Rectal smooth muscle tissue (tissue), 1 donor: ENCODE results near the gene ADGRL3.

Experiments
- H3K27ac ChIP-seq: one replicate; pipeline ENCODE4 v1.7.0; 2013; ENCODE audit warnings: low read depth, low read length, inconsistent platforms
- H3K27me3 ChIP-seq: one replicate; pipeline ENCODE4 v1.7.0; 2013; ENCODE audit warnings: low read length; ENCODE audit not compliant: control insufficient read depth, insufficient read depth
- H3K36me3 ChIP-seq: one replicate; pipeline ENCODE4 v1.7.0; 2013; ENCODE audit warnings: low read length; ENCODE audit not compliant: control insufficient read depth, insufficient read depth
- H3K4me1 ChIP-seq: one replicate; pipeline ENCODE4 v1.7.0; 2013; ENCODE audit warnings: low read length; ENCODE audit not compliant: control insufficient read depth, insufficient read depth
- H3K4me3 ChIP-seq: one replicate; pipeline ENCODE4 v1.7.0; 2013; ENCODE audit warnings: low read length
- H3K9ac ChIP-seq: one replicate; pipeline ENCODE4 v1.7.0; 2013; ENCODE audit warnings: low read length

Gene ADGRL3

DNA sequence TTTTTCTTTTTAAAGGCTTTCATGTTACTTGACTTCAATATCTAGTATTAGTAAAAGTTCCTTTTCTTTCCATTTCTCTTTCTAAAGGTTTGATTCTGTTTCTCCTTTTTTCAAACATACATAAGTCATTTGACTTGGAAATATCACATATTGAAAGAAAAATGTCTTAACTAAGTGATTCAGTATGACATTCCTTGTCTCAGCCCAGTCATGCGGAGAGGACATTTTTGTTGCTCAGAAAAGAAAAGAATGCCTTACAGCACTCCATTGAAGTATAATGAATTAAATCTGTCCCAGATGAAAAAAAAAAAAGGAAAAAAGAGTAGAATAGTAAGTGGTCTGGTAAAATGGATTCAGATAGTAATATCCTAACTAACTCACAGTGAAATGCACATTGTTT lies 466.1 kb downstream of the ADGRL3 start:
- H3K4me3 ChIP-seq, result no peak overlapping the region
- no peaks in the 10 kb centered on the region for H3K4me1 ChIP-seq
- H3K27ac ChIP-seq, result no peak overlapping the region
- H3K27me3 ChIP-seq, result no peaks in the 10 kb centered on the region
- H3K9ac ChIP-seq, result no peak overlapping the region
- H3K36me3 ChIP-seq, result no peaks in the 10 kb centered on the region

DNA sequence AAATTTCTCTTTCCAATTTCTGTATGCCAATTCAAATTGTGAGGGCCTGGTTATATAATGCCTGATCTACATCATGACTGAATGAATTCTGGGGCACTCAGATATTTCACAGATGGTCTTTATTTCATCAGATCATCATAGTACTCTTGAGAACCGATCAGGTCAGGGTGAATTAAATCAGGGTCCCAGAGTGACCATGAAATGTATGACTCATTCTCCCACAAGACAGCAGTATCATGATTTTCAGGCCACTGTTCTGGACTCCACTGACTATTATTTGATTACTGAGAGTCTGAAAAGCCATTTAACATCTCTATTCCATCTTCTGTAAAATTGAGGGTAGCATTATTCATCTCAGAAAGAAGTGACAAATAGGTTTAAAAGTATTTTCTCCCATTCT lies 471.5 kb downstream of the ADGRL3 start:
- Histone ChIP-seq H3K4me3 (no peak overlapping the region), H3K9ac (no peak overlapping the region), H3K36me3 (no peaks in the 10 kb centered on the region), H3K27ac (no peak overlapping the region), H3K27me3 (no peaks in the 10 kb centered on the region), H3K4me1 (no peaks in the 10 kb centered on the region)

DNA sequence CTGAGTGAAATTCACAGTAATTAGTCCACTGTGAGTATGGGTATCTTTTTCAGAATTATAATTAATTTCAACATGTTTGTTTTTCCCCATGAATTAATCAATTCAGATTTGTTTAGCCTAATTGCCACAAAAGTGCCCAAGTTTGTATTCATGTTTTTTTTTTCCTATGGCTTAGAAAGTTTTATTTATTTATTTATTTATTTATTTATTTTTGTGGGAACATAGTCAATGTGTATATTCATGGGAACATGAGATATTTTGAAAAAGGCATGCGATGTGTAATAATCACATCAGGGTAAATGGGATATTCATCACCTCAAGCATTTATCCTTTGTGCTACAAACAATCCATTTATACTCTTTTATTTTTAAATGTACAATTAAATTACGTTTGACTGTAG lies 475.3 kb downstream of the ADGRL3 start:
- H3K4me3 ChIP-seq, result no peak overlapping the region
- H3K9ac ChIP-seq, result no peak overlapping the region
- no peaks in the 10 kb centered on the region for H3K27me3 ChIP-seq
- H3K27ac ChIP-seq, result no peak overlapping the region
- H3K36me3 ChIP-seq, result no peaks in the 10 kb centered on the region
- no peaks in the 10 kb centered on the region for H3K4me1 ChIP-seq

DNA sequence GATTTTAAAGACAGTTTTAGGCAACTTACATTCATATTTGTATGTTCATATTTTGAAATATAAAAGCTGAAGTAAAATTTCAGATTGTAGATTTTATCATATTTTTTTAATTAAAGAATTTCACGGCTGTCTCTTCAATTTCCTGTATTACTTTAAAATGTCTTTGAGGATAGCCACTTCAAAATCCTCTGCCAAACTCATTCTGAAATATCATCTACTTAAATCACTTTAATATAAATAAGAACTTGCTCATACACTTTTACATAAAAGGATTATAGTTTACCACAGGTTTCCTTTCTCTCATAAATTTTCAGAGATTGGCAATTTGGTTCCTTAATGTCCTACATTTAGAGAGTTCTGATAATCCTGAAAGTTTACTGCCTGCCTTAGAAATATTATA lies 478.2 kb downstream of the ADGRL3 start:
- H3K9ac ChIP-seq, result no peak overlapping the region
- H3K27me3 ChIP-seq, result no peaks in the 10 kb centered on the region
- H3K4me1 ChIP-seq, result no peaks in the 10 kb centered on the region
- H3K4me3 ChIP-seq, result no peak overlapping the region
- no peaks in the 10 kb centered on the region for H3K36me3 ChIP-seq
- no peak overlapping the region for H3K27ac ChIP-seq

DNA sequence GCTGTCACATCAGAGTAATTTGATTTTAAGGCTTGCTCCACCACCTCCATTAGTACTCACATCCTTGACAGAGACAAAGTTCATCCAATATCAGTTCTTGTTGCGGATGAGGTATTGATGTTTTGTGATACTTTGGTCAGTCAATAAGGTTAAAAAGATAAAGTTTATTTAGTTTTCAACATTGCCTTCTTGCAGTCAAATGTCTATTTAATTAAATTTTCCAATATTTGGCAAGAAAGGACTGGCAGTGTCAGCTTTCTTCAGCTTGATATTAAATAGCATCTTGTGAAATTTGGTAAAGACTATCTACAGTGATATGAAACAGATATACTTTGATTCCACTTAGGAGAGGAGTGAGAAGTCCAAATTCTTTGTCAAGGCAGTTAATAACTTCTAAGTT lies 493.4 kb downstream of the ADGRL3 start:
- Histone ChIP-seq H3K9ac (no peak overlapping the region), H3K4me1 (no peaks in the 10 kb centered on the region), H3K27ac (no peak overlapping the region), H3K27me3 (no peaks in the 10 kb centered on the region), H3K36me3 (no peaks in the 10 kb centered on the region), H3K4me3 (no peak overlapping the region)

DNA sequence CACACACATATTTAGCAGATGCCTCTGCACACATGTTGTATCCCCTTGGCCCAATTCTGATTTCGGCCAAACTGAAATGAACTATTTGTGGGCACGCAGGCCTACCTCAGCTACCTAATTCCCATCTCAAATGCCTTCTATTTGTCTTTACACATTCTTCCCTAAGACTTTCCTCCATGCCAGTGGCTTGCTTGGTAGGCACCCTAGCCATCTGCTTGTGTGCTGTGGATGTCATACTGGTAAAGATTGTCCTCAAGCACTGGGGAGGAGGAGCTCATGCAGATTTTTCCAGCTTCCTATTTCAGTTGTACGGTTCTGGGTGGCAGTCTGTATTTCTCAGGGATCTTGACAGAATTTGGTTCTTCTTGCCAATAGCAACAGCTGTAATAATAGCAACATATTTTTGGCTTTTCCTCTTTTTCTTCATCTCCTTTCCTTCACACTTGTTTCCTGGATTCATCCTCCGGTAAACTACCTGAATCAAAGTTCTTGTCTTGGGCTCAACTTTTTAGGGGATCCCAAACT lies 514.3 kb downstream of the ADGRL3 start:
- Histone ChIP-seq H3K4me3 (no peak overlapping the region), H3K4me1 (no peaks in the 10 kb centered on the region), H3K27ac (no peak overlapping the region), H3K9ac (no peak overlapping the region), H3K27me3 (no peaks in the 10 kb centered on the region), H3K36me3 (no peaks in the 10 kb centered on the region)

DNA sequence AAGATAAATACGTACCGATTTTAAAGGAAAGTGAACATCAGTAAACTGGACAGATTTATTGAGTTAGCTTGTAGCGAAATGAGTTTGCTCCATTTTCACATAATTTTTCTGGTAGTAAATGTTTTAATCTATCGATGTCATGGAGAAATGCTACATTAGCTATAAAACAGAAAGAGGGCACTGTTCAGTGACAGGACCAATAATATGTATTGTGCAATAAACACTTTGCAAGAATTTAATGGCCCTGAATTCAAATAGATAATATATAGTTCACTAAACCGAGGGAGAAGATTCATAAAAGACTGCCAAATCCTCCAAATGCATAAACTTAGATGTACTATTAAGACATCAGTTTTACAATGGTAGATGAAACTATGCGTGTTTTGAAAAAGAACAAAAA lies 516.3 kb downstream of the ADGRL3 start:
- Histone ChIP-seq H3K36me3 (no peaks in the 10 kb centered on the region), H3K27me3 (no peaks in the 10 kb centered on the region), H3K4me1 (no peaks in the 10 kb centered on the region), H3K27ac (no peak overlapping the region), H3K4me3 (no peak overlapping the region), H3K9ac (no peak overlapping the region)

DNA sequence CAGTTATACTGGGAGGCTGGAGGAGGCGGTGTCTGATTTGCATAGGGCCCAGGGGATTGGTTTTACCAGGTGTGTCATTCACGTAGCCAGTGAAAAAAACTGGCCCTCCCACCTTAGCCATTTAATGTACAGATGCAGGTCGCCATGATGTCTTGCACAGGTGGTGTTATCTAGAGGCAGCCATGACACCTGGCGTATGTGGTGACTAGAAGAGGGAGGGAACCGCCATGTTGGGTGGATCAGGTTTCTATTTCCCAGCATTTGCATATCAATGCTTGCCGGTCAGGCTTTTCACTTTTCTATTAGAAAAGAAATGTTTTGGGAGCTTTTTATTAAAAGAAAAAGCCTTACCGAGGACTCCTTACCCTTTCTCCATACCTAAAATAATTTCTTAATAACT lies 523.4 kb downstream of the ADGRL3 start:
- Histone ChIP-seq H3K27me3 (no peaks in the 10 kb centered on the region), H3K9ac (no peak overlapping the region), H3K36me3 (no peaks in the 10 kb centered on the region), H3K27ac (no peak overlapping the region), H3K4me3 (no peak overlapping the region), H3K4me1 (no peaks in the 10 kb centered on the region)

DNA sequence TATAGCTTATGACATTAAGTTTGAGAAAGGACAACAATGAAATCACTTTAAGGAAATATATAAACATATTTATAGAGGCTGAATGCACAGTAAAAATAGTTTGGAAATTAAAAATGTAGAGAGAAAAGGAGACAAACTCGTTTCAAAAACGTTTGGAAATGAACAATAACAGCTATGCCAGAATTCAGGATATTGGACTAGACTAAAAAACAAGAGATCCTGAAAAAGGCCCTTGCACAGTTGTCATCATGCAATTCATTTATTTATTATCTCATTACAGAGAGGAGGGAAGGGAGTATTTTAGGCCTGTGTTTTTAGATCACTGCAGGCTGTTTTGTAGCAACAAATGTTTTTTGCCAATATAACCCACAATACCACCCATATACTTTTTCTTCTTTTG lies 527.2 kb downstream of the ADGRL3 start:
- H3K4me1 ChIP-seq, result no peaks in the 10 kb centered on the region
- H3K36me3 ChIP-seq, result no peaks in the 10 kb centered on the region
- H3K27me3 ChIP-seq, result no peaks in the 10 kb centered on the region
- no peak overlapping the region for H3K27ac ChIP-seq
- H3K4me3 ChIP-seq, result no peak overlapping the region
- H3K9ac ChIP-seq, result no peak overlapping the region

DNA sequence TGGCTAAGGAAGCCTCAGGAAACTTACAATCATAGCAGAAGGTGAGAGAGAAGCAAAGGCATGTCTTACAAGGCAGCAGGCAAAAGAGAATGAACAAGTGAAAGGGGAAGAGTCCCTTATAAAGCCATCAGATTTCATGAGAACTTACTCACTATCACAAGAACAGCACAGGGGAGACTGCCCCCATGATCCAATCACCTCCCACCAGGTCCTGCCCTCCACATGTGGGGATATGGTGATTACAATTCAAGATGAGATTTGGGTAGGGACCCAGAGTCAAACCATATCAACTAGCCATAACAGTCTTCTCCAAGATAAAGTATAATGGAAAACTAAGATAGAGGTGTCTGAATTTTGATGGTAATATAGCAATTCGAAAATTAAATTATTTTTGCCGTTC lies 534.3 kb downstream of the ADGRL3 start:
- no peaks in the 10 kb centered on the region for H3K4me1 ChIP-seq
- no peaks in the 10 kb centered on the region for H3K36me3 ChIP-seq
- H3K4me3 ChIP-seq, result no peak overlapping the region
- H3K9ac ChIP-seq, result no peak overlapping the region
- H3K27ac ChIP-seq, result no peak overlapping the region
- H3K27me3 ChIP-seq, result no peaks in the 10 kb centered on the region

DNA sequence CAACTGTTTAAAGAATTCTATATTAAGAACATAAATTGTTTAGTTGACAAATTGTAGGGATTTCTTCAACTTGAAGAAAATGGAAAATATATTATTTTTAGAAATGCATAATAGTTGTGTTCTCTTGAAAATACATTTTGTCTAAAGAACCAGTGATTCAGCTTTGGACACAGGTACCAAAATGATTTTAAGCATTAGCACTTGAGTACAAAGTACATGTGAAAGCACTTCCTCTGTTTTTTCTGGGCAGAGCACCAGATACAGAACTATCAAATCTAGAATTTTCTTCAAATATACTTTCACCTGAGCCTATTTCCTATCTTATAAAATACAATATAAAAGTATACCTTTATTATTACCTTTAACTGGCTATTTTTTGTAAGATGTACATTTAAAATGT lies 539.8 kb downstream of the ADGRL3 start:
- H3K36me3 ChIP-seq, result no peaks in the 10 kb centered on the region
- no peak overlapping the region for H3K9ac ChIP-seq
- H3K27ac ChIP-seq, result no peak overlapping the region
- no peak overlapping the region for H3K4me3 ChIP-seq
- no peaks in the 10 kb centered on the region for H3K27me3 ChIP-seq
- no peaks in the 10 kb centered on the region for H3K4me1 ChIP-seq

DNA sequence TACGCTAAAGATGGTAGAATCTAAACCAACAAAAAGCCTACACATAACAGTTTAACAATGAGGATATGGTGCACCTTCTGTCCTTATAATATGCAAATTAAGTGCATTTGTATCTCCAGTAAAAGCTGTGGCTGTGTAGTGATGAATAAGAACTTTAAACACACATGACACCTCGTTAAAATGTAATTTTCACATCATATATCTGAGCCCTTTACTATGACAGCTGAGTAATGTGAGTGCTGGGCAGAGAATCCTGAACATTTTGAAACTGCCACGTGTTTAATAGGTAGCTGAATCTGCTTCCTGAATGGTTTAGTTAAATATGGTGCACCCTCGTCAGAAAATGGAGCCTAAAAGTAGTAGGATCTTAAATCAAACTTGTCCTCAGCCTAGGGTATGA lies 540.8 kb downstream of the ADGRL3 start:
- Histone ChIP-seq H3K27ac (no peak overlapping the region), H3K4me3 (no peak overlapping the region)

DNA sequence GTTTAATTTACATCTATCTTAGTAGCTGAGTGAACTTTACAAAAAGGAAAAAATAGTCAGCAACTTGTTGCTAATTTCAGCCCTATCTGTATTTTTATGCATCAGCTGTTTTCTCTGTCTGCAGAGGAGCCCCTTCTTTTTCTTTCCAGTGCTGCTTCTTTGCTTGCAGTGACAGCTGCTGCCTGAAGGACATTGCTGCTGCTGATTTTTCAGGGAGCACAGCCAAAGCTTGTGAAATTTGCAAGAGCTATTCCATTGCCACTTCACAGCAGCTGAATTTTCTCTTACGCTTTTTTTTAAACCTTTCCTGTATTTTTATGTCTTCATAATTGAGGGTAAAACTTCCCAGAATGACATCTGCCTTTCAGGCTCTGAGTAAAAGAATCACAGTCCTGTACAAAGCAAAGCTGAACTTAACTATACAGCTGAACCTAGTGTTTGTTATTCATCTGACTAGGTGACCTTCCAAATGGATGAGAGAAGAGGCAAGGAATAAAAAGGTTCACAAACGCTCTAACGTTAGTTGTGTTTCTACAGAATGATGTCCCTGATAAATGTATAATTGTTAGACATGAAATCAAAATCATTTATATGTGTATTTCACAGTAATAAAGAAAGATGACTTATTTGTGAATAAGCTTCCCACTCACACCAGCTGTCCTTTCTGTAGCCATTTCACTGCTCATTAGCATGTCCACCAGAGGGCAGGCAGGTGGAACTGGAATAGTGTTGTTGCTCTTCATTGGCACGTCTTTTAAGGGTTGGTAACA lies 541.4 kb downstream of the ADGRL3 start:
- Histone ChIP-seq H3K4me1 (no peaks in the 10 kb centered on the region), H3K4me3 (no peak overlapping the region), H3K27ac (no peak overlapping the region), H3K9ac (no peak overlapping the region), H3K36me3 (no peaks in the 10 kb centered on the region), H3K27me3 (no peaks in the 10 kb centered on the region)

More for the DNA sequence above, 540.8 kb downstream of the ADGRL3 start:
- Histone ChIP-seq H3K4me1 (no peaks in the 10 kb centered on the region), H3K9ac (no peak overlapping the region), H3K36me3 (no peaks in the 10 kb centered on the region), H3K27me3 (no peaks in the 10 kb centered on the region)
